ENCODE measurements around the gene NPPA. TPM values are rescaled to one million over a fixed set of nuclear protein-coding genes. Genes with fewer than 3 reads are reported as not detected.
A peak's percentile ranks its signal among the peaks of the same experiment; 100 is the strongest.

NPPA gene
- total RNA-seq, 4 donors from 2014 or later: not detected

GRCh38 chr1:11831945-11832725 lies 15.4 kb downstream of the NPPA start:
- no peaks in the 10 kb centered on the region for H3K9me3 ChIP-seq
- no peaks in the 10 kb centered on the region for H3K4me1 ChIP-seq
- no peaks in the 10 kb centered on the region for H3K27me3 ChIP-seq
- no peak overlapping the region for H3K27ac ChIP-seq
- H3K4me3 ChIP-seq: no peak overlapping the region
- H3K36me3 ChIP-seq: peaks cover 97% of the 10 kb centered on the region
- TF ChIP-seq, protein P1, sequence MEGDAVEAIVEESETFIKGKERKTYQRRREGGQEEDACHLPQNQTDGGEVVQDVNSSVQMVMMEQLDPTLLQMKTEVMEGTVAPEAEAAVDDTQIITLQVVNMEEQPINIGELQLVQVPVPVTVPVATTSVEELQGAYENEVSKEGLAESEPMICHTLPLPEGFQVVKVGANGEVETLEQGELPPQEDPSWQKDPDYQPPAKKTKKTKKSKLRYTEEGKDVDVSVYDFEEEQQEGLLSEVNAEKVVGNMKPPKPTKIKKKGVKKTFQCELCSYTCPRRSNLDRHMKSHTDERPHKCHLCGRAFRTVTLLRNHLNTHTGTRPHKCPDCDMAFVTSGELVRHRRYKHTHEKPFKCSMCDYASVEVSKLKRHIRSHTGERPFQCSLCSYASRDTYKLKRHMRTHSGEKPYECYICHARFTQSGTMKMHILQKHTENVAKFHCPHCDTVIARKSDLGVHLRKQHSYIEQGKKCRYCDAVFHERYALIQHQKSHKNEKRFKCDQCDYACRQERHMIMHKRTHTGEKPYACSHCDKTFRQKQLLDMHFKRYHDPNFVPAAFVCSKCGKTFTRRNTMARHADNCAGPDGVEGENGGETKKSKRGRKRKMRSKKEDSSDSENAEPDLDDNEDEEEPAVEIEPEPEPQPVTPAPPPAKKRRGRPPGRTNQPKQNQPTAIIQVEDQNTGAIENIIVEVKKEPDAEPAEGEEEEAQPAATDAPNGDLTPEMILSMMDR (IDR thresholded peaks at IDR 0.05): no peak
- no peak for DNase-seq (ENCODE audit: low spot score in 2 of 2)
- 90% methylated on average over 9 of the region's 9 CpGs for WGBS

GRCh38 chr1:11828511-11828910 lies 19.1 kb downstream of the NPPA start:
- H3K36me3 ChIP-seq: peaks cover 96% of the 10 kb centered on the region
- 89% methylated on average over 14 of the region's 19 CpGs for WGBS

DNA sequence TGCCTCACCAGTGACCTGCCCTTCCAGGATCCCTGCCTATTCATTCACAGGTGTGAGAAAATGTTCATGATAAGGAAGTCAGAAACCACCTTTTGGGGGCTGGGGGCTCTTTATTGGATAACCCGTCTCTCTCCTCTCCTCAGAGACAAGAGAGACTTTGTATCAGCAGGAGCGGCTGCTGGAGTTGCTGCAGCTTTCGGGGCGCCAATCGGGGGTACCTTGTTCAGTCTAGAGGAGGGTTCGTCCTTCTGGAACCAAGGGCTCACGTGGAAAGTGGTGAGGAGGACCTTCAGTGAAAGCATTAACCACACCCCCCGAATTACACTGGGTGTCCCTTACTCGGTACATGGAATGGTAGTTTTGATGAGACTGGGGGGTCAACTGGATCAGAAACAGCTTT lies 20.6 kb downstream of the NPPA start:
- no peak overlapping the region for H3K4me3 ChIP-seq
- no peaks in the 10 kb centered on the region for H3K4me1 ChIP-seq
- H3K9me3 ChIP-seq: no peaks in the 10 kb centered on the region
- H3K27me3 ChIP-seq: no peaks in the 10 kb centered on the region
- H3K36me3 ChIP-seq: peaks cover 94% of the 10 kb centered on the region
- TF ChIP-seq, protein P1 (IDR thresholded peaks at IDR 0.05): no peak
- TF ChIP-seq EP300 (IDR thresholded peaks at IDR 0.05) (no peak), POLR2AphosphoS5 (IDR thresholded peaks at IDR 0.05) (no peak)
- 96% methylated on average over 9 of the region's 9 CpGs for WGBS
- no peak overlapping the region for H3K27ac ChIP-seq
- DNase-seq (ENCODE audit: low spot score in 2 of 2): no peak

More at GRCh38 chr1:11828511-11828910, 19.1 kb downstream of the NPPA start:
- H3K4me3 ChIP-seq: no peak overlapping the region
- no peak overlapping the region for H3K27ac ChIP-seq
- no peaks in the 10 kb centered on the region for H3K27me3 ChIP-seq
- H3K4me1 ChIP-seq: no peaks in the 10 kb centered on the region
- DNase-seq (ENCODE audit: low spot score in 2 of 2): no peak
- TF ChIP-seq EP300 (IDR thresholded peaks at IDR 0.05) (no peak), POLR2AphosphoS5 (IDR thresholded peaks at IDR 0.05) (no peak), POLR2A (IDR thresholded peaks at IDR 0.05) (no peak)
- TF ChIP-seq, protein P1 (IDR thresholded peaks at IDR 0.05): no peak
- no peaks in the 10 kb centered on the region for H3K9me3 ChIP-seq

DNA sequence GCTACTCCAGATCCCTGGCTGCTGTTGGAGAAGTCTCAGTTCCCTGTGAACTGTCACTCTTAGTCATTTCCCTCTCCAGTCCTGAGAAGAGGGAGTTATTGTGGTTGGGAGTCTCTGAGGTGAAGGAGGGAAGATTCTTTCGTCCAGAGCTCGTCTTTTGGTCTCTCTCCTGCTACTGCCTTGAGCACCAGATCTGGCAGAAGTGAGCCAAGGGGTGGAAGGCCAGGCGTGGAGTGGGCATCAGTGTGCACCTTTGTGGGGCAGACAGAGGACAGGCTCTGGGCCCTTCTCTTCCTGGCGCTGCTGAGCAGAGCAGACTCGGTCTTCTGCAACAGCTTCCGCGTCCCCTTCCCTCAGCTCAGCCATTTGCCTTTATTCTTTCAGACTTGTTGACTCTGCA lies 22.5 kb downstream of the NPPA start:
- no peak overlapping the region for H3K27ac ChIP-seq
- no peak for TF ChIP-seq POLR2A (IDR thresholded peaks at IDR 0.05)
- TF ChIP-seq, protein P1 (IDR thresholded peaks at IDR 0.05): no peak
- TF ChIP-seq POLR2AphosphoS5 (IDR thresholded peaks at IDR 0.05): no peak
- no peak for TF ChIP-seq EP300 (IDR thresholded peaks at IDR 0.05)
- no peak overlapping the region for H3K4me3 ChIP-seq
- no peaks in the 10 kb centered on the region for H3K4me1 ChIP-seq
- WGBS: 87% methylated on average over 7 of the region's 7 CpGs
- no peaks in the 10 kb centered on the region for H3K9me3 ChIP-seq
- peaks cover 93% of the 10 kb centered on the region for H3K36me3 ChIP-seq
- no peaks in the 10 kb centered on the region for H3K27me3 ChIP-seq
- DNase-seq (ENCODE audit: low spot score in 2 of 2): no peak

- WGBS: 91% methylated on average over 17 of the region's 17 CpGs
- DNase-seq (ENCODE audit: low spot score in 2 of 2): peak in 1 of 2 donors; percentile 28
- Histone ChIP-seq H3K36me3 (peaks cover 91% of the 10 kb centered on the region), H3K27me3 (no peaks in the 10 kb centered on the region), H3K4me1 (no peaks in the 10 kb centered on the region), H3K9me3 (no peaks in the 10 kb centered on the region), H3K27ac (no peak overlapping the region), H3K4me3 (no peak overlapping the region)
- TF ChIP-seq, protein P1 (IDR thresholded peaks at IDR 0.05): no peak
- TF ChIP-seq EP300 (IDR thresholded peaks at IDR 0.05) (no peak), POLR2A (IDR thresholded peaks at IDR 0.05) (no peak), POLR2AphosphoS5 (IDR thresholded peaks at IDR 0.05) (no peak)
Measured at GRCh38 chr1:11823366-11824137, 24.0 kb downstream of the NPPA start.

Measured in suprapubic skin (tissue), 4 donors.